Testis (tissue), 5 donors: ENCODE results near the gene KDM5D. TPM values are rescaled to one million over a fixed set of nuclear protein-coding genes. Genes with fewer than 3 reads are reported as not detected.
A peak's percentile ranks its signal among the peaks of the same experiment; 100 is the strongest.

Experiments
- DNase-seq: peaks from one replicate; pipeline ENCODE4 v3.0.0-alpha.2; 2019
- H3K27ac ChIP-seq, 2 donors: fragments of 200-600 bp; sonication (generic); one replicate each; pipeline ENCODE4 v1.5.1; 2019
- H3K27me3 ChIP-seq: fragments of 200-600 bp; sonication (generic); one replicate; pipeline ENCODE4 v1.5.1; 2019
- H3K36me3 ChIP-seq: fragments of 200-600 bp; sonication (generic); one replicate; pipeline ENCODE4 v1.5.1; 2017; ENCODE audit warnings: low read depth; ENCODE audit errors: missing control alignments
- H3K4me1 ChIP-seq: fragments of 200-600 bp; sonication (generic); one replicate; pipeline ENCODE4 v1.5.1; 2019
- H3K4me3 ChIP-seq, 2 donors: fragments of 200-600 bp; sonication (generic); one replicate each; pipeline ENCODE4 v1.5.1; 2017 to 2019
- H3K9me3 ChIP-seq: fragments of 200-600 bp; sonication (generic); one replicate; pipeline ENCODE4 v1.5.1; 2017
- POLR2A ChIP-seq: fragments of 450-650 bp; IDR thresholded peaks from one replicate; pipeline ENCODE4 v1.6.1; 2017; ENCODE audit warnings: antibody characterized with exemption, mild to moderate bottlenecking, moderate library complexity
- WGBS, 2 donors: methylation state at CpG; one replicate each; pipeline ENCODE4 v1.1.5; 2018; 5-methylcytosine and 5-hydroxymethylcytosine counted together
- intact Hi-C: fragments of 100-400 bp; cut with DNase I; formaldehyde crosslinking; loops from one replicate; pipeline ENCODE4 v1.15.1; 2023; ENCODE audit warnings: low total_unique reads
- long read RNA-seq, 2 donors: transcript quantifications; one replicate each; lab custom pipeline, GENCODE V29; 2026
- polyA plus RNA-seq: library from polyadenylated mRNA; stranded (reverse); fragments of 350-450 nt; fragmentation: Illumina TruSeq; extraction: RNeasy Lipid Tissue Mini Kit (QIAGEN cat#74804); gene quantifications from one replicate; pipeline ENCODE4 v1.2.3, GENCODE V29; 2014; ENCODE audit warnings: low read depth, low replicate concordance; ENCODE audit not compliant: insufficient read depth
- total RNA-seq, 2 donors: library from RNA; depleted of rRNA; stranded (reverse); fragments of >200 nt; gene quantifications; one replicate each; pipeline ENCODE4 v1.2.3, GENCODE V29; 2016
- TF ChIP-seq, protein P1 (sequence below), 3 experiments: fragments of 450-650 bp in 2 of 3; fragments of 200-600 bp in 1 of 3; sonication (generic) in 1 of 3; IDR thresholded peaks; one replicate each; pipeline ENCODE4 v1.5.1; 2016 to 2019; ENCODE audit warnings: antibody characterized with exemption in 3 of 3, mild to moderate bottlenecking in 2 of 3, moderate library complexity in 1 of 3

KDM5D gene
- total RNA-seq (10 to 100 TPM; 81.6 to 89.8 TPM), polyA plus RNA-seq (29.8 TPM)
- long read RNA-seq, donor 1, full-length matches to known transcripts, result 1 of 7 reads
- long read RNA-seq, donor 1, partial matches to known transcripts, result 6 of 7 reads
- long read RNA-seq, donor 1, other reads (novel, unspliced or antisense), result 0 of 7 reads
- long read RNA-seq, donor 2, full-length matches to known transcripts, result 1 of 1 reads
- long read RNA-seq, donor 2, partial matches to known transcripts, result 0 of 1 reads
- long read RNA-seq, donor 2, other reads (novel, unspliced or antisense), result 0 of 1 reads

DNA sequence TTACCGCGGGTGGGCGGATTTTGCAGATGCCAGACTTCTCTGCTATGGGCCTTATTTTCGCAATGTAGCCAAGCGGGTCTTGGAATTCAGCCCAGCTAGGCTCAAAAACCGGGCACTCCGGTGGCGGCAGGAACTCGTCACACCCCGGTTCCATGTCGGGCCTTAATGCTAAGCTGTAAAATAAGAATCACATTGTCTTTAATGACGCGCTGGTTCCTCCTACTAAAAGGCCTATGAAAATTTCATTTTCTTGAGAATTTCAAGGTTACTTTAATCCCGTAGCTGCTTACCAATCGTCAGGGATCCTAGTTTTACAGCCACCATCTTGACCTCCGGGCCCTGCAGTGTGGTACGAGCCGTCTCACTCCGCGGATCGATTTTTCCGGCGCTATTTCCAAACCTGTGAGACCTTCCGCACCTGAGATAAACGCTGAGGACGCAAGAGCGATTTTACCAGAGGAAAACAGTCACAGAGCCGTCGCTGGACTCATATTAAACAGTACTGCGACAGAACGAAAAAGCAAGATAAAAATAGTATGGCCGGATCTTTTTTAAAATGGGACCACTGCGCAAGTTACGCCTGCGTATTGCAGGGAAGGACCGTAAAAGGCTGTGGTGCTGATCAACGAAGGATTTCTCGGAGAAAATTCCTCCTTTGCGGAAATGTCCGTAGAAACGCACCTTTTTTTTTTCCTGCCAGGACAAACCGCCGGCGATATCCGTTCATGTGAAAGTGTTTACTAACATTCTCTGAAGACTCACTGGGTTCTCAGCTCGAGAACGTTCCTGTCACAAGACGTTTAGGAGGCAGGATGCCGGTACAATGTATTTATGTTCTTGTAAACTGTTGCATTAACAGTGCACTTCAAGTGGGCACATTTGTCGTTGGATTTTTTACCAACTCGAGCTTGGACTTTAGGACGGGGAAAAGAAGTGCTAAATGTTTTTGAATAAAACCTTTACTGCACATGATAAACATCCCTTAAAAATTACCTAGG lies at the start of gene KDM5D:
Gene KDM5D, minus strand, starts transcription at position 346 of the 998 bp plus-strand sequence. Its CDS starts 192 bp downstream, at position 154.
- intact Hi-C loops, result no loop called here
- WGBS, 2 donors, result 0 to 1% methylated on average over 35 to 52 of the region's 52 CpGs
- peak within 1 kb of the TSS; percentile 67 to 72 for H3K4me3 ChIP-seq
- H3K9me3 ChIP-seq, result no peaks in the 10 kb centered on the region
- H3K27ac ChIP-seq, result peak within 1 kb of the TSS; percentile 93
- TF ChIP-seq, protein P1, sequence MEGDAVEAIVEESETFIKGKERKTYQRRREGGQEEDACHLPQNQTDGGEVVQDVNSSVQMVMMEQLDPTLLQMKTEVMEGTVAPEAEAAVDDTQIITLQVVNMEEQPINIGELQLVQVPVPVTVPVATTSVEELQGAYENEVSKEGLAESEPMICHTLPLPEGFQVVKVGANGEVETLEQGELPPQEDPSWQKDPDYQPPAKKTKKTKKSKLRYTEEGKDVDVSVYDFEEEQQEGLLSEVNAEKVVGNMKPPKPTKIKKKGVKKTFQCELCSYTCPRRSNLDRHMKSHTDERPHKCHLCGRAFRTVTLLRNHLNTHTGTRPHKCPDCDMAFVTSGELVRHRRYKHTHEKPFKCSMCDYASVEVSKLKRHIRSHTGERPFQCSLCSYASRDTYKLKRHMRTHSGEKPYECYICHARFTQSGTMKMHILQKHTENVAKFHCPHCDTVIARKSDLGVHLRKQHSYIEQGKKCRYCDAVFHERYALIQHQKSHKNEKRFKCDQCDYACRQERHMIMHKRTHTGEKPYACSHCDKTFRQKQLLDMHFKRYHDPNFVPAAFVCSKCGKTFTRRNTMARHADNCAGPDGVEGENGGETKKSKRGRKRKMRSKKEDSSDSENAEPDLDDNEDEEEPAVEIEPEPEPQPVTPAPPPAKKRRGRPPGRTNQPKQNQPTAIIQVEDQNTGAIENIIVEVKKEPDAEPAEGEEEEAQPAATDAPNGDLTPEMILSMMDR (IDR thresholded peaks at IDR 0.05), result no peak
- no peak for TF ChIP-seq POLR2A
- DNase-seq, result peak; percentile 78
- no peaks in the 10 kb centered on the region for H3K27me3 ChIP-seq
- H3K4me1 ChIP-seq, result no peaks in the 10 kb centered on the region
- no peaks in the 10 kb centered on the region for H3K36me3 ChIP-seq

DNA sequence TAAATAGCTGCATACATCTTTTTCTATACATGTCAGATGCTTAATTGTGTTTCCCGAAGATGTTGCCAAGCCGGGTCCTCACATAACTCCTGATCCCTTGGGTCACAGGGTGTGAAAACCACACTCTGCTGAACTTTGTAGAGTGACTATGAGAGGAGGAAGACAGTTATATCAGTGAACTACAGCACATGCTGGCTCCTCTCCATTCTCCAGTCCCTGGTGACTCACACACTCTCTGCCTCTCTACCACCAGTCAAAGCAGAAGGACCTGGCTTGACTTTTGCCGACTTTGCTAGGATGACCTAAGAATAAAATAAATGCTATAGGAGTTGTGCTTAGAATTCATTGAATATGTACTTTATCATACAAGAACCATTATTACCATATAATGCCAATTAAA lies 23.8 kb upstream of the KDM5D start:
- Histone ChIP-seq H3K27ac (no peak overlapping the region), H3K9me3 (no peaks in the 10 kb centered on the region), H3K36me3 (no peaks in the 10 kb centered on the region), H3K27me3 (no peaks in the 10 kb centered on the region), H3K4me1 (no peaks in the 10 kb centered on the region), H3K4me3 (no peak overlapping the region)
- TF ChIP-seq, protein P1 (IDR thresholded peaks at IDR 0.05), result no peak
- no peak for TF ChIP-seq POLR2A
- intact Hi-C loops, result no loop called here
- 44 to 57% methylated on average over 3 of the region's 3 CpGs for WGBS, 2 donors
- peak; percentile 14 for DNase-seq

DNA sequence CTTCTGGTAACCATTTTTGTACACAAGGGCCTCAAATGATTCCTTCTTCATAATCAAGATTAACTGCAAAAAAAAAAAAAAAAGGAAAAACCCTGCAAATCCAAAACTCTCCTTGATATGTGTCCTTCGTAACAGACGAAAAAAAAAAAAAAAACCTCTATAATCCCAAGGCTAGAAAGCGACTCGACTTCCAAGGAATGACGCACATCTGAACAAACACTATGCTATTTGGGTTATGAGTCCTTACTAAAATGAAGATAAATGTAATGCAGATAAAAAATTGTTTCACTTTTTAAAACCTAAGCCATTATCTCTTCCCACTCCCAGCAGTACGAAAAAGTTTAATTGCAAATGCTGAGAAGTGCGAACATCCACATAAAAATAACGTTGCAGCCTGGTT lies 1.2 kb downstream of the KDM5D start:
- peak overlapping the region; percentile 67 to 72 for H3K4me3 ChIP-seq
- no peaks in the 10 kb centered on the region for H3K36me3 ChIP-seq
- intact Hi-C loops, result no loop called here
- no peaks in the 10 kb centered on the region for H3K9me3 ChIP-seq
- 11 to 24% methylated on average over 8 of the region's 8 CpGs for WGBS, 2 donors
- TF ChIP-seq, protein P1 (IDR thresholded peaks at IDR 0.05), result no peak
- no peak for TF ChIP-seq POLR2A
- H3K27me3 ChIP-seq, result no peaks in the 10 kb centered on the region
- peak overlapping the region in 1 of 2 donors; percentile 93 for H3K27ac ChIP-seq
- no peaks in the 10 kb centered on the region for H3K4me1 ChIP-seq
- peak; percentile 38 for DNase-seq

DNA sequence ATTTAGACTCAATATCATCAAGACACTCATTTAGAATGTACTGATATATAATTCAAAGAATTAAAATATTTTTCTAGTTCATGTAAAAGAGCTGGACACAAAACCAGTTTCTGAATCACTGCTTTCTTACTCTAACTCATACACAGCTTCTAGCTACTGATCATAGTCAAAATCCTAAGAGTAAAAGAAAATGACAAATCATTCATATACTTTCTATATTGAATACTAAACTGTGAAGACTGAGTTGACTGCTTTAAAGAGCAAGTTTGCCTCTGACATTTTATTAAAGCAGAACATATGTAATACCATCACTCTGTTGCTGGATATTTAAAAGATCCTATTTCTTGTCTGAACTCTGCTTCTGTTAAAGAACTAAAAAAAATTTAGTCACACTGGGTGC lies 2.4 kb downstream of the KDM5D start:
- TF ChIP-seq, protein P1 (IDR thresholded peaks at IDR 0.05), result no peak
- no peak for TF ChIP-seq POLR2A
- H3K4me3 ChIP-seq, result no peak overlapping the region
- H3K4me1 ChIP-seq, result no peaks in the 10 kb centered on the region
- intact Hi-C loops, result no loop called here
- H3K36me3 ChIP-seq, result no peaks in the 10 kb centered on the region
- no peaks in the 10 kb centered on the region for H3K9me3 ChIP-seq
- no peak overlapping the region for H3K27ac ChIP-seq
- no peak for DNase-seq
- no peaks in the 10 kb centered on the region for H3K27me3 ChIP-seq
